GM19099 (cell line): ENCODE data around the gene CHAD.

Source experiments
- POLR2A ChIP-seq: IDR thresholded peaks from 3 replicates; pipeline ENCODE4 v1.6.1; 2011; ENCODE audit warnings: low read depth; ENCODE audit not compliant: insufficient read length; ENCODE audit errors: extremely low read depth

CHAD gene

GRCh38 chr17:50457621-50458020, 11.1 kb downstream of the CHAD start:
- TF ChIP-seq POLR2A: no peak

- no peak for TF ChIP-seq POLR2A
Observed at GRCh38 chr17:50453901-50454300, 14.8 kb downstream of the CHAD start.

GRCh38 chr17:50452630-50453300, 15.9 kb downstream of the CHAD start:
- TF ChIP-seq POLR2A: no peak

GRCh38 chr17:50451943-50452629, 16.6 kb downstream of the CHAD start:
- no peak for TF ChIP-seq POLR2A

GRCh38 chr17:50448643-50449042, 20.0 kb downstream of the CHAD start:
- TF ChIP-seq POLR2A: no peak

GRCh38 chr17:50447870-50448595, 20.6 kb downstream of the CHAD start:
- TF ChIP-seq POLR2A: no peak

- TF ChIP-seq POLR2A: no peak
Observed at GRCh38 chr17:50445730-50446325, 22.9 kb downstream of the CHAD start.

- TF ChIP-seq POLR2A: no peak
Observed at GRCh38 chr17:50444841-50445715, 23.6 kb downstream of the CHAD start.

- TF ChIP-seq POLR2A: no peak
Observed at GRCh38 chr17:50443505-50443974, 25.1 kb downstream of the CHAD start.

GRCh38 chr17:50440838-50441829, 27.5 kb downstream of the CHAD start:
- TF ChIP-seq POLR2A: no peak

- TF ChIP-seq POLR2A: no peak
Observed at GRCh38 chr17:50440172-50440837, 28.4 kb downstream of the CHAD start.

GRCh38 chr17:50439008-50439407, 29.7 kb downstream of the CHAD start:
- TF ChIP-seq POLR2A: no peak

- no peak for TF ChIP-seq POLR2A
Observed at GRCh38 chr17:50437409-50437808, 31.3 kb downstream of the CHAD start.

GRCh38 chr17:50432125-50432762, 36.4 kb downstream of the CHAD start:
- TF ChIP-seq POLR2A: no peak
